Fibroblast of skin of abdomen (primary cell): ENCODE measurements around the gene ITGA2.

Experiments used
- DNase-seq: peaks from one replicate; pipeline ENCODE4 v3.0.0-alpha.2; 2013

Gene ITGA2

GRCh38 chr5:53022930-53023511 is 33.9 kb downstream of the ITGA2 start:
- DNase-seq, result no peak

- DNase-seq, result peak; percentile 76
Observed at GRCh38 chr5:53023969-53024368, 34.8 kb downstream of the ITGA2 start.

GRCh38 chr5:53024535-53024934 is 35.4 kb downstream of the ITGA2 start:
- DNase-seq, result no peak

GRCh38 chr5:53025487-53025886 is 36.3 kb downstream of the ITGA2 start:
- DNase-seq, result no peak

- DNase-seq, result peak; percentile 59
Observed at GRCh38 chr5:53027913-53028312, 38.8 kb downstream of the ITGA2 start.

GRCh38 chr5:53029608-53030007 is 40.5 kb downstream of the ITGA2 start:
- DNase-seq, result no peak

GRCh38 chr5:53030893-53031292 is 41.7 kb downstream of the ITGA2 start:
- DNase-seq, result no peak

GRCh38 chr5:53031695-53032096 is 42.5 kb downstream of the ITGA2 start:
- peak; percentile 67 for DNase-seq

GRCh38 chr5:53032188-53032587 is 43.0 kb downstream of the ITGA2 start:
- DNase-seq, result no peak

- no peak for DNase-seq
Observed at GRCh38 chr5:53034832-53035231, 45.7 kb downstream of the ITGA2 start.

- peak; percentile 31 for DNase-seq
Observed at GRCh38 chr5:53035868-53036381, 46.8 kb downstream of the ITGA2 start.

- peak; percentile 77 for DNase-seq
Observed at GRCh38 chr5:53037141-53037859, 48.1 kb downstream of the ITGA2 start.

GRCh38 chr5:53038196-53038847 is 49.2 kb downstream of the ITGA2 start:
- DNase-seq, result peak; percentile 1

GRCh38 chr5:53039855-53040254 is 50.7 kb downstream of the ITGA2 start:
- DNase-seq, result no peak

- DNase-seq, result peak; percentile 3
Observed at GRCh38 chr5:53041071-53041692, 52.0 kb downstream of the ITGA2 start.

- no peak for DNase-seq
Observed at GRCh38 chr5:53041740-53042139, 52.6 kb downstream of the ITGA2 start.

GRCh38 chr5:53045263-53045662 is 56.1 kb downstream of the ITGA2 start:
- DNase-seq, result no peak

GRCh38 chr5:53048248-53048647 is 59.1 kb downstream of the ITGA2 start:
- DNase-seq, result no peak

GRCh38 chr5:53052499-53052898 is 63.3 kb downstream of the ITGA2 start:
- no peak for DNase-seq

GRCh38 chr5:53053364-53053763 is 64.2 kb downstream of the ITGA2 start:
- no peak for DNase-seq

- DNase-seq, result no peak
Observed at GRCh38 chr5:53055365-53055764, 66.2 kb downstream of the ITGA2 start.

- DNase-seq, result no peak
Observed at GRCh38 chr5:53059281-53059680, 70.1 kb downstream of the ITGA2 start.

- DNase-seq, result peak; percentile 42
Observed at GRCh38 chr5:53063176-53063575, 74.0 kb downstream of the ITGA2 start.
